ENCODE measurements around the gene ZNF487. TPM values are rescaled to one million over a fixed set of nuclear protein-coding genes. Genes with fewer than 3 reads are reported as not detected.

ZNF487 gene
- total and polyA plus RNA-seq, 2 of the 13 experiments (the other 11 are each of a cell fraction or from before 2014, with no cell fraction given) = 7.4 to 8.8 TPM

DNA sequence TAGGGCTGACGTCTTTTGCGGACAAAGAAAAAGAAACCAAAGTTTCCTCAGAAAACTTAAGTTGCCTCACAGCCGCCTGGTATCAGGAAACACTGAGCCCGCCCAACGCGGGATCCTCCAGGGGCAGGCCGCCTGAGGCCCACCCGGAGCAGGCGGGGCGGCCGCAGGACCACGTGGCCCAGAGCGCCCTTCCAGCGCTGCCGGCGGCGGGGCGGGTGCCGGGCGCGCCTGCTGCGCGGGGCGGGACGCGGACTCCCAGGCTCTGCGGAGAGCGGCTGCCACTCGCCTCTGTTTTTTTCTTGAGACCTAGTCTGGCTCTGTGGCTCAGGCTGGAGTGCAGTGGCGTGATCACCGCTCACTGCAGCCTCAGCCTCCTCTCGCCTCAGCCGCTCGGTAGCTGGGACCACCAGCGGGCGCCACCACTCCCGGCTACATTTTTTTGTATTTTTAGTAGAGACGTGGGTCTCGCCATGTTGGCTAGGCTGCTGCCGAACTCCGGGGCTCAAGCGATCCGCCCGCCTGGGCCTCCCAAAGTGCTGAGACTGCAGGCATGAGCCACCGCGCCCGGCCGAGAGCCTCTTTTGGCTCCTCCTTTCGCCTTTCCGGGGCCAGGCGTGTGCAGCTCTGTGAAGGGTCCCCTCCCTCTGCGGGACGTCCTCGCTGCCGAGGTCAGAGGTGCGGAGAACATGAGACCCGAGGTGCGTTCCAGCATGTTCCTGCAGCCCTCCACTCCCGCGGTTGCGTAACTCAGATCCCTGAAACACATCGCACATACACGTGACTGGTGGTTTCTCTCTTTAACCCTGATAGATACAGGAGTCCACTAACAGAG, 16.3 kb upstream of the ZNF487 start (continued):
- TF ChIP-seq, protein P1, sequence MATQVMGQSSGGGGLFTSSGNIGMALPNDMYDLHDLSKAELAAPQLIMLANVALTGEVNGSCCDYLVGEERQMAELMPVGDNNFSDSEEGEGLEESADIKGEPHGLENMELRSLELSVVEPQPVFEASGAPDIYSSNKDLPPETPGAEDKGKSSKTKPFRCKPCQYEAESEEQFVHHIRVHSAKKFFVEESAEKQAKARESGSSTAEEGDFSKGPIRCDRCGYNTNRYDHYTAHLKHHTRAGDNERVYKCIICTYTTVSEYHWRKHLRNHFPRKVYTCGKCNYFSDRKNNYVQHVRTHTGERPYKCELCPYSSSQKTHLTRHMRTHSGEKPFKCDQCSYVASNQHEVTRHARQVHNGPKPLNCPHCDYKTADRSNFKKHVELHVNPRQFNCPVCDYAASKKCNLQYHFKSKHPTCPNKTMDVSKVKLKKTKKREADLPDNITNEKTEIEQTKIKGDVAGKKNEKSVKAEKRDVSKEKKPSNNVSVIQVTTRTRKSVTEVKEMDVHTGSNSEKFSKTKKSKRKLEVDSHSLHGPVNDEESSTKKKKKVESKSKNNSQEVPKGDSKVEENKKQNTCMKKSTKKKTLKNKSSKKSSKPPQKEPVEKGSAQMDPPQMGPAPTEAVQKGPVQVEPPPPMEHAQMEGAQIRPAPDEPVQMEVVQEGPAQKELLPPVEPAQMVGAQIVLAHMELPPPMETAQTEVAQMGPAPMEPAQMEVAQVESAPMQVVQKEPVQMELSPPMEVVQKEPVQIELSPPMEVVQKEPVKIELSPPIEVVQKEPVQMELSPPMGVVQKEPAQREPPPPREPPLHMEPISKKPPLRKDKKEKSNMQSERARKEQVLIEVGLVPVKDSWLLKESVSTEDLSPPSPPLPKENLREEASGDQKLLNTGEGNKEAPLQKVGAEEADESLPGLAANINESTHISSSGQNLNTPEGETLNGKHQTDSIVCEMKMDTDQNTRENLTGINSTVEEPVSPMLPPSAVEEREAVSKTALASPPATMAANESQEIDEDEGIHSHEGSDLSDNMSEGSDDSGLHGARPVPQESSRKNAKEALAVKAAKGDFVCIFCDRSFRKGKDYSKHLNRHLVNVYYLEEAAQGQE (IDR thresholded peaks at IDR 0.05; ENCODE audit: borderline replicate concordance in 1 of 2, low read depth in 1 of 2, low read length in 2 of 2) = peak in 1 of 2 experiments; percentile 3; a peak in 1 of 4 replicates
- TF ChIP-seq, protein P2, sequence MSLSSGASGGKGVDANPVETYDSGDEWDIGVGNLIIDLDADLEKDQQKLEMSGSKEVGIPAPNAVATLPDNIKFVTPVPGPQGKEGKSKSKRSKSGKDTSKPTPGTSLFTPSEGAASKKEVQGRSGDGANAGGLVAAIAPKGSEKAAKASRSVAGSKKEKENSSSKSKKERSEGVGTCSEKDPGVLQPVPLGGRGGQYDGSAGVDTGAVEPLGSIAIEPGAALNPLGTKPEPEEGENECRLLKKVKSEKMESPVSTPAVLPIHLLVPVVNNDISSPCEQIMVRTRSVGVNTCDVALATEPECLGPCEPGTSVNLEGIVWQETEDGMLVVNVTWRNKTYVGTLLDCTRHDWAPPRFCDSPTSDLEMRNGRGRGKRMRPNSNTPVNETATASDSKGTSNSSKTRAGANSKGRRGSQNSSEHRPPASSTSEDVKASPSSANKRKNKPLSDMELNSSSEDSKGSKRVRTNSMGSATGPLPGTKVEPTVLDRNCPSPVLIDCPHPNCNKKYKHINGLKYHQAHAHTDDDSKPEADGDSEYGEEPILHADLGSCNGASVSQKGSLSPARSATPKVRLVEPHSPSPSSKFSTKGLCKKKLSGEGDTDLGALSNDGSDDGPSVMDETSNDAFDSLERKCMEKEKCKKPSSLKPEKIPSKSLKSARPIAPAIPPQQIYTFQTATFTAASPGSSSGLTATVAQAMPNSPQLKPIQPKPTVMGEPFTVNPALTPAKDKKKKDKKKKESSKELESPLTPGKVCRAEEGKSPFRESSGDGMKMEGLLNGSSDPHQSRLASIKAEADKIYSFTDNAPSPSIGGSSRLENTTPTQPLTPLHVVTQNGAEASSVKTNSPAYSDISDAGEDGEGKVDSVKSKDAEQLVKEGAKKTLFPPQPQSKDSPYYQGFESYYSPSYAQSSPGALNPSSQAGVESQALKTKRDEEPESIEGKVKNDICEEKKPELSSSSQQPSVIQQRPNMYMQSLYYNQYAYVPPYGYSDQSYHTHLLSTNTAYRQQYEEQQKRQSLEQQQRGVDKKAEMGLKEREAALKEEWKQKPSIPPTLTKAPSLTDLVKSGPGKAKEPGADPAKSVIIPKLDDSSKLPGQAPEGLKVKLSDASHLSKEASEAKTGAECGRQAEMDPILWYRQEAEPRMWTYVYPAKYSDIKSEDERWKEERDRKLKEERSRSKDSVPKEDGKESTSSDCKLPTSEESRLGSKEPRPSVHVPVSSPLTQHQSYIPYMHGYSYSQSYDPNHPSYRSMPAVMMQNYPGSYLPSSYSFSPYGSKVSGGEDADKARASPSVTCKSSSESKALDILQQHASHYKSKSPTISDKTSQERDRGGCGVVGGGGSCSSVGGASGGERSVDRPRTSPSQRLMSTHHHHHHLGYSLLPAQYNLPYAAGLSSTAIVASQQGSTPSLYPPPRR (CRISPR knock-in tag; IDR thresholded peaks at IDR 0.05; ENCODE audit: borderline replicate concordance) = peak; percentile 91
- TF ChIP-seq ZKSCAN1 (IDR thresholded peaks at IDR 0.05; ENCODE audit: low read length) (0 out of 2 replicates have a peak, but pooled peaks have one; percentile 41), TP53 (CRISPR knock-in tag; conservative IDR thresholded peaks at IDR 0.05) (peak; percentile 96), ERF (CRISPR knock-in tag; IDR thresholded peaks at IDR 0.05) (peak; percentile 99), HCFC1 (IDR thresholded peaks at IDR 0.05; ENCODE audit: low read depth, low read length) (no peak), PCBP2 (optimal IDR thresholded peaks at IDR 0.05; ENCODE audit: low read depth, low read length, poor library complexity, severe bottlenecking) (no peak)
- TF ChIP-seq, protein P3, sequence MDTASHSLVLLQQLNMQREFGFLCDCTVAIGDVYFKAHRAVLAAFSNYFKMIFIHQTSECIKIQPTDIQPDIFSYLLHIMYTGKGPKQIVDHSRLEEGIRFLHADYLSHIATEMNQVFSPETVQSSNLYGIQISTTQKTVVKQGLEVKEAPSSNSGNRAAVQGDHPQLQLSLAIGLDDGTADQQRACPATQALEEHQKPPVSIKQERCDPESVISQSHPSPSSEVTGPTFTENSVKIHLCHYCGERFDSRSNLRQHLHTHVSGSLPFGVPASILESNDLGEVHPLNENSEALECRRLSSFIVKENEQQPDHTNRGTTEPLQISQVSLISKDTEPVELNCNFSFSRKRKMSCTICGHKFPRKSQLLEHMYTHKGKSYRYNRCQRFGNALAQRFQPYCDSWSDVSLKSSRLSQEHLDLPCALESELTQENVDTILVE (CRISPR knock-in tag; IDR thresholded peaks at IDR 0.05) = peak; percentile 98
- TF ChIP-seq, protein P4, sequence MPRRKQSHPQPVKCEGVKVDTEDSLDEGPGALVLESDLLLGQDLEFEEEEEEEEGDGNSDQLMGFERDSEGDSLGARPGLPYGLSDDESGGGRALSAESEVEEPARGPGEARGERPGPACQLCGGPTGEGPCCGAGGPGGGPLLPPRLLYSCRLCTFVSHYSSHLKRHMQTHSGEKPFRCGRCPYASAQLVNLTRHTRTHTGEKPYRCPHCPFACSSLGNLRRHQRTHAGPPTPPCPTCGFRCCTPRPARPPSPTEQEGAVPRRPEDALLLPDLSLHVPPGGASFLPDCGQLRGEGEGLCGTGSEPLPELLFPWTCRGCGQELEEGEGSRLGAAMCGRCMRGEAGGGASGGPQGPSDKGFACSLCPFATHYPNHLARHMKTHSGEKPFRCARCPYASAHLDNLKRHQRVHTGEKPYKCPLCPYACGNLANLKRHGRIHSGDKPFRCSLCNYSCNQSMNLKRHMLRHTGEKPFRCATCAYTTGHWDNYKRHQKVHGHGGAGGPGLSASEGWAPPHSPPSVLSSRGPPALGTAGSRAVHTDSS (CRISPR knock-in tag; conservative IDR thresholded peaks at IDR 0.05) = peak; percentile 12; the same call in 1 of the 2 replicates
- TF ChIP-seq, protein P5, sequence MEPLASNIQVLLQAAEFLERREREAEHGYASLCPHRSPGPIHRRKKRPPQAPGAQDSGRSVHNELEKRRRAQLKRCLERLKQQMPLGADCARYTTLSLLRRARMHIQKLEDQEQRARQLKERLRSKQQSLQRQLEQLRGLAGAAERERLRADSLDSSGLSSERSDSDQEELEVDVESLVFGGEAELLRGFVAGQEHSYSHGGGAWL (CRISPR knock-in tag; IDR thresholded peaks at IDR 0.05) = peak; percentile 99
- TF ChIP-seq, protein P6, sequence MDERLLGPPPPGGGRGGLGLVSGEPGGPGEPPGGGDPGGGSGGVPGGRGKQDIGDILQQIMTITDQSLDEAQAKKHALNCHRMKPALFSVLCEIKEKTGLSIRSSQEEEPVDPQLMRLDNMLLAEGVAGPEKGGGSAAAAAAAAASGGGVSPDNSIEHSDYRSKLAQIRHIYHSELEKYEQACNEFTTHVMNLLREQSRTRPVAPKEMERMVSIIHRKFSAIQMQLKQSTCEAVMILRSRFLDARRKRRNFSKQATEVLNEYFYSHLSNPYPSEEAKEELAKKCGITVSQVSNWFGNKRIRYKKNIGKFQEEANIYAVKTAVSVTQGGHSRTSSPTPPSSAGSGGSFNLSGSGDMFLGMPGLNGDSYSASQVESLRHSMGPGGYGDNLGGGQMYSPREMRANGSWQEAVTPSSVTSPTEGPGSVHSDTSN (CRISPR knock-in tag; IDR thresholded peaks at IDR 0.05) = peak; percentile 19; the same call in 1 of the 2 replicates
- TF ChIP-seq, protein P7, sequence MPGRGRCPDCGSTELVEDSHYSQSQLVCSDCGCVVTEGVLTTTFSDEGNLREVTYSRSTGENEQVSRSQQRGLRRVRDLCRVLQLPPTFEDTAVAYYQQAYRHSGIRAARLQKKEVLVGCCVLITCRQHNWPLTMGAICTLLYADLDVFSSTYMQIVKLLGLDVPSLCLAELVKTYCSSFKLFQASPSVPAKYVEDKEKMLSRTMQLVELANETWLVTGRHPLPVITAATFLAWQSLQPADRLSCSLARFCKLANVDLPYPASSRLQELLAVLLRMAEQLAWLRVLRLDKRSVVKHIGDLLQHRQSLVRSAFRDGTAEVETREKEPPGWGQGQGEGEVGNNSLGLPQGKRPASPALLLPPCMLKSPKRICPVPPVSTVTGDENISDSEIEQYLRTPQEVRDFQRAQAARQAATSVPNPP (CRISPR knock-in tag; IDR thresholded peaks at IDR 0.05) = peak; percentile 92; the same call in 1 of the 2 replicates

Data from HepG2 (cell line).